Progenitor cell of endocrine pancreas (in vitro differentiated cells): ENCODE data around the gene NCKIPSD. TPM values are rescaled to one million over a fixed set of nuclear protein-coding genes. Genes with fewer than 3 reads are reported as not detected.

ENCODE experiments used
- DNase-seq: peaks from one replicate; pipeline ENCODE4 v3.0.0; 2021; ENCODE audit warnings: low spot score; ENCODE audit not compliant: unreplicated experiment
- H3K27ac Mint-ChIP-seq: 2 replicates; pipeline ENCODE4 v1.8.0; 2021; ENCODE audit warnings: mild to moderate bottlenecking, moderate library complexity, mixed read lengths
- H3K27me3 Mint-ChIP-seq: 2 replicates; pipeline ENCODE4 v1.8.0; 2021; ENCODE audit warnings: mixed read lengths
- H3K36me3 Mint-ChIP-seq: 2 replicates; pipeline ENCODE4 v1.8.0; 2022; ENCODE audit warnings: mixed read lengths; ENCODE audit not compliant: insufficient read depth
- H3K4me1 Mint-ChIP-seq: 2 replicates; pipeline ENCODE4 v1.8.0; 2021; ENCODE audit warnings: low read depth, mixed read lengths
- H3K4me3 Mint-ChIP-seq: 2 replicates; pipeline ENCODE4 v1.8.0; 2021; ENCODE audit warnings: low read depth, mild to moderate bottlenecking, moderate library complexity, mixed read lengths
- H3K9me3 Mint-ChIP-seq: 2 replicates; pipeline ENCODE4 v1.8.0; 2021; ENCODE audit warnings: low read depth, mixed read lengths
- CTCF ChIP-seq: fragments of 200-600 bp; sonication (generic); IDR thresholded peaks from one replicate; pipeline ENCODE4 v1.5.0; 2021; ENCODE audit warnings: antibody characterized with exemption, mild to moderate bottlenecking; ENCODE audit not compliant: unreplicated experiment
- microRNA-seq: library from miRNA; unstranded; fragments of <30 nt; microRNA quantifications from one replicate; pipeline ENCODE4 v1.1.0, GENCODE V29; 2020; ENCODE audit warnings: borderline number of aligned reads; ENCODE audit not compliant: unreplicated experiment
- total RNA-seq: library from RNA; stranded (reverse); gene quantifications from 2 replicates; pipeline ENCODE4 v1.2.1, GENCODE V29; 2021

Gene NCKIPSD
- total RNA-seq, 1 donor from 2014 or later = 32.0 TPM

- no peaks in the 10 kb centered on the region for H3K27me3 Mint-ChIP-seq
- H3K36me3 Mint-ChIP-seq = peaks cover 6% of the 10 kb centered on the region
- no peaks in the 10 kb centered on the region for H3K9me3 Mint-ChIP-seq
- no peak overlapping the region for H3K4me3 Mint-ChIP-seq
- no peak for DNase-seq
- TF ChIP-seq CTCF = no peak
- H3K27ac Mint-ChIP-seq = peak overlapping the region; percentile 18
- H3K4me1 Mint-ChIP-seq = peaks cover 6% of the 10 kb centered on the region
Measured at GRCh38 chr3:48623851-48624547, 61.7 kb downstream of the NCKIPSD start.

Small RNAs within 50 kb of the gene (microRNA-seq; reads per million reads assigned to microRNA genes)
- gene MIR4793 = not detected

Other genes with a start within 250 kb of the NCKIPSD start
- 11.4 and 13.2 TPM in 2 replicates for gene CCDC51, start 245.8 kb downstream of the NCKIPSD start, total RNA-seq
- gene TMA7, start 245.7 kb downstream of the NCKIPSD start, total RNA-seq = 236 and 253 TPM in 2 replicates
- gene ATRIP, start 239.2 kb downstream of the NCKIPSD start, total RNA-seq = 13.8 and 15.2 TPM in 2 replicates
- gene SHISA5, start 181.7 kb downstream of the NCKIPSD start, total RNA-seq = 157 and 162 TPM in 2 replicates
- 39.7 and 45.0 TPM in 2 replicates for gene PFKFB4, start 129.1 kb downstream of the NCKIPSD start, total RNA-seq
- 1.2 and 1.4 TPM in 2 replicates for gene UCN2, start 122.1 kb downstream of the NCKIPSD start, total RNA-seq
- gene COL7A1, start 90.6 kb downstream of the NCKIPSD start, total RNA-seq = 31.5 and 38.4 TPM in 2 replicates
- 209 and 219 TPM in 2 replicates for gene UQCRC1, start 76.3 kb downstream of the NCKIPSD start, total RNA-seq
- gene TMEM89, start 64.1 kb downstream of the NCKIPSD start, total RNA-seq = 0.49 TPM in 1 of 2 replicates, not detected in the other
- gene SLC26A6, start 50.5 kb downstream of the NCKIPSD start, total RNA-seq = 31.0 and 35.9 TPM in 2 replicates
- 14.9 and 15.2 TPM in 2 replicates for gene CELSR3, start 23.0 kb downstream of the NCKIPSD start, total RNA-seq
- gene IP6K2, start 31.3 kb upstream of the NCKIPSD start, total RNA-seq = 207 and 212 TPM in 2 replicates
- gene PRKAR2A, start 162.0 kb upstream of the NCKIPSD start, total RNA-seq = 30.0 and 34.5 TPM in 2 replicates
- 14.2 and 17.1 TPM in 2 replicates for gene SLC25A20, start 213.0 kb upstream of the NCKIPSD start, total RNA-seq
- gene ARIH2, start 232.9 kb upstream of the NCKIPSD start, total RNA-seq = 105 and 121 TPM in 2 replicates